GM21528 (cell line): ENCODE data around the gene IFT20.
"Not testable (repeated sequence)": the region's sequence is repeated elsewhere in the genome, so short reads cannot be mapped to it uniquely, and the experiment has no call there.

ENCODE experiments used
- ATAC-seq: cut with Tn5 transposase; IDR thresholded peaks from one replicate; pipeline ENCODE4 v1.9.1; 2021; ENCODE audit warnings: mild to moderate bottlenecking, moderate library complexity; ENCODE audit not compliant: unreplicated experiment, low FRiP score

IFT20 gene

GRCh38 chr17:28317099-28317965 lies 17.9 kb downstream of the IFT20 start:
- ATAC-seq: no peak

- ATAC-seq: no peak
Observed at GRCh38 chr17:28315846-28316705, 19.2 kb downstream of the IFT20 start.

- ATAC-seq: no peak
Observed at GRCh38 chr17:28313841-28314240, 21.4 kb downstream of the IFT20 start.

GRCh38 chr17:28306954-28307401 lies 28.3 kb downstream of the IFT20 start:
- no peak for ATAC-seq

GRCh38 chr17:28298449-28298848 lies 36.8 kb downstream of the IFT20 start:
- no peak for ATAC-seq

GRCh38 chr17:28295677-28296578 lies 39.3 kb downstream of the IFT20 start:
- ATAC-seq: no peak

- no peak for ATAC-seq
Observed at GRCh38 chr17:28293994-28294393, 41.3 kb downstream of the IFT20 start.

- ATAC-seq: not testable (repeated sequence)
Observed at GRCh38 chr17:28292878-28293277, 42.4 kb downstream of the IFT20 start.

GRCh38 chr17:28291780-28292330 lies 43.4 kb downstream of the IFT20 start:
- ATAC-seq: no peak

GRCh38 chr17:28290703-28291102 lies 44.6 kb downstream of the IFT20 start:
- ATAC-seq: no peak

GRCh38 chr17:28285965-28286364 lies 49.3 kb downstream of the IFT20 start:
- ATAC-seq: no peak

GRCh38 chr17:28282596-28282995 lies 52.7 kb downstream of the IFT20 start:
- no peak for ATAC-seq

- no peak for ATAC-seq
Observed at GRCh38 chr17:28280826-28281225, 54.4 kb downstream of the IFT20 start.

GRCh38 chr17:28279411-28279810 lies 55.9 kb downstream of the IFT20 start:
- ATAC-seq: no peak
